Osteocyte (in vitro differentiated cells): Measurements from ENCODE around the gene SLC44A1. TPM values are rescaled to one million over a fixed set of nuclear protein-coding genes. Genes with fewer than 3 reads are reported as not detected.

ENCODE experiments used
- DNase-seq: peaks from one replicate; pipeline ENCODE4 v3.0.0; 2021; ENCODE audit warnings: mixed read lengths; ENCODE audit not compliant: unreplicated experiment; ENCODE audit errors: extremely low spot score
- H3K27ac Mint-ChIP-seq: one replicate; pipeline ENCODE4 v1.8.0; 2021; ENCODE audit warnings: mild to moderate bottlenecking, mixed read lengths; ENCODE audit not compliant: unreplicated experiment
- H3K27me3 Mint-ChIP-seq: one replicate; pipeline ENCODE4 v1.8.0; 2021; ENCODE audit warnings: mixed read lengths; ENCODE audit not compliant: unreplicated experiment
- H3K36me3 Mint-ChIP-seq: one replicate; pipeline ENCODE4 v1.8.0; 2021; ENCODE audit warnings: mixed read lengths; ENCODE audit not compliant: unreplicated experiment
- H3K4me1 Mint-ChIP-seq: one replicate; pipeline ENCODE4 v1.8.0; 2021; ENCODE audit warnings: mixed read lengths; ENCODE audit not compliant: unreplicated experiment
- H3K4me3 Mint-ChIP-seq: one replicate; pipeline ENCODE4 v1.8.0; 2021; ENCODE audit warnings: mild to moderate bottlenecking, moderate library complexity, mixed read lengths; ENCODE audit not compliant: unreplicated experiment
- H3K9me3 Mint-ChIP-seq: one replicate; pipeline ENCODE4 v1.8.0; 2021; ENCODE audit warnings: mixed read lengths; ENCODE audit not compliant: unreplicated experiment
- total RNA-seq: library from RNA; stranded (reverse); gene quantifications from 2 replicates; pipeline ENCODE4 v1.2.1, GENCODE V29; 2021
- TF ChIP-seq, protein P1 (sequence below): fragments of 200-600 bp; sonication (generic); IDR thresholded peaks from 2 replicates; pipeline ENCODE4 v1.5.0; 2021; ENCODE audit warnings: antibody characterized with exemption, mild to moderate bottlenecking, moderate library complexity

Gene SLC44A1
- total RNA-seq, 1 donor from 2014 or later: 30.2 TPM

DNA sequence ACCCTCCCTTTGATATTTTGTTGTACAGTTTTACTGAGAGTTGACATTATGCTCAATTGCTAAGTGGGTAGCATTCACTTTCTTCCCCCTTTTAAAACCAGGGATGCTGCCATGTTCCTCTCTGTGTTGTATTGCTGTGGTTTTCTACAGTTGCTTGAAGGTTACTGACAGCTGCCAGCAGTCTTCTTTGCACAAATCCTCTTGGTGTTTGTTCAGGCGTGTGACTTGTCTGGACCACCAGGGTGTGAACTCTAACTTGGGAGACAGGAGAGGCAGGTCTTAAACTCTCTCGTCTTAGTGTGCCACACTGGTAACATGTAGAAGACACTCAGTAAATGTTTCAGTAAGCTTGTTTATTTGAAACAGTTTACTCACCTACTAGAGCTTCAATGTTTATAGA is 25.1 kb downstream of the SLC44A1 start:
- H3K36me3 Mint-ChIP-seq: peaks cover 4% of the 10 kb centered on the region
- TF ChIP-seq, protein P1, sequence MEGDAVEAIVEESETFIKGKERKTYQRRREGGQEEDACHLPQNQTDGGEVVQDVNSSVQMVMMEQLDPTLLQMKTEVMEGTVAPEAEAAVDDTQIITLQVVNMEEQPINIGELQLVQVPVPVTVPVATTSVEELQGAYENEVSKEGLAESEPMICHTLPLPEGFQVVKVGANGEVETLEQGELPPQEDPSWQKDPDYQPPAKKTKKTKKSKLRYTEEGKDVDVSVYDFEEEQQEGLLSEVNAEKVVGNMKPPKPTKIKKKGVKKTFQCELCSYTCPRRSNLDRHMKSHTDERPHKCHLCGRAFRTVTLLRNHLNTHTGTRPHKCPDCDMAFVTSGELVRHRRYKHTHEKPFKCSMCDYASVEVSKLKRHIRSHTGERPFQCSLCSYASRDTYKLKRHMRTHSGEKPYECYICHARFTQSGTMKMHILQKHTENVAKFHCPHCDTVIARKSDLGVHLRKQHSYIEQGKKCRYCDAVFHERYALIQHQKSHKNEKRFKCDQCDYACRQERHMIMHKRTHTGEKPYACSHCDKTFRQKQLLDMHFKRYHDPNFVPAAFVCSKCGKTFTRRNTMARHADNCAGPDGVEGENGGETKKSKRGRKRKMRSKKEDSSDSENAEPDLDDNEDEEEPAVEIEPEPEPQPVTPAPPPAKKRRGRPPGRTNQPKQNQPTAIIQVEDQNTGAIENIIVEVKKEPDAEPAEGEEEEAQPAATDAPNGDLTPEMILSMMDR: no peak
- H3K27me3 Mint-ChIP-seq: no peaks in the 10 kb centered on the region
- no peak overlapping the region for H3K27ac Mint-ChIP-seq
- no peaks in the 10 kb centered on the region for H3K4me1 Mint-ChIP-seq
- no peak overlapping the region for H3K4me3 Mint-ChIP-seq
- H3K9me3 Mint-ChIP-seq: peaks cover 4% of the 10 kb centered on the region
- DNase-seq: no peak

DNA sequence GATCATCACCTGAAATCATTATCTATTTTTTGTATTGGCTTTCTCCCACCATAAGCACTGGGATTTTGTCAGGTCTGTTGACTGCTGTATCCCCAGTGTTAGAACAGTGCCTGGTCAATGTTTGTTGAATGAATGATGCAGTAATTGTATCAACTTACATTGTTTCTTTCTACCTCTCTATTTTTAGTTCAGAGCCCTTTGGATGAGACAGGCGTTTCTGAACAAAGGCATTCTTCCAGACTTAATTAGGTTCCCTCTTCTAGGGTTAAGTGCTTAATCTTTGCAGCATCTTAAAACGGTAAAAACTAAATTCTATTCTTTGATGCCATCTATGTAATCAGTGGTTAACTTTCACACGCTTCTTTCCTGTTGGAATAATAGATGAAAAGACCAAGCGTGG is 26.3 kb downstream of the SLC44A1 start:
- no peaks in the 10 kb centered on the region for H3K27me3 Mint-ChIP-seq
- H3K4me3 Mint-ChIP-seq: no peak overlapping the region

GRCh38 chr9:105273731-105274130 is 29.3 kb downstream of the SLC44A1 start:
- Mint-ChIP-seq H3K9me3 (no peaks in the 10 kb centered on the region), H3K4me3 (no peak overlapping the region), H3K4me1 (no peaks in the 10 kb centered on the region), H3K27me3 (no peaks in the 10 kb centered on the region), H3K27ac (no peak overlapping the region), H3K36me3 (no peaks in the 10 kb centered on the region)
- DNase-seq: no peak
- TF ChIP-seq, protein P1: no peak

More for the DNA sequence above, 26.3 kb downstream of the SLC44A1 start:
- Mint-ChIP-seq H3K27ac (no peak overlapping the region), H3K9me3 (peaks cover 4% of the 10 kb centered on the region), H3K36me3 (peaks cover 4% of the 10 kb centered on the region), H3K4me1 (no peaks in the 10 kb centered on the region)
- TF ChIP-seq, protein P1: no peak
- DNase-seq: no peak

GRCh38 chr9:105275111-105275510 is 30.7 kb downstream of the SLC44A1 start:
- TF ChIP-seq, protein P1: no peak
- no peak for DNase-seq
- Mint-ChIP-seq H3K36me3 (no peaks in the 10 kb centered on the region), H3K4me1 (no peaks in the 10 kb centered on the region), H3K9me3 (no peaks in the 10 kb centered on the region), H3K27me3 (no peaks in the 10 kb centered on the region), H3K27ac (no peak overlapping the region), H3K4me3 (no peak overlapping the region)

DNA sequence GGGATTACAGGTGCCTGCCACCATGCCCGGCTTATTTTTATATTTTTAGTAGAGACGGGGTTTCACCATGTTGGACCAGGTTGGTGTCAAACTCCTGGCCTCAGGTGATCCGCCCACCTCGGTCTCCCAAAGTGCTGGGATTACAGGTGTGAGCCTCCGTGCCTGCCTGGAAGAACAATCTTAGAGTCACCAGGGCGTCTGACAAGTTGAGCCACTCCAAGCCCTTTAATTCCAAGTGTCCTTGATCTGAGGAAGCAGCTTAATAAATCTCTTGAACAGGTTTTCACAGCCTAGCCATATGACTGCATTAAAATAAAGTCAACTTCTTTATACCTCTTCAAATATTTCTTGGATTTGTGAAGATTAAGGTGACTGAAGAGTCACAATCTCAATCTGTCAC is 31.5 kb downstream of the SLC44A1 start:
- no peaks in the 10 kb centered on the region for H3K36me3 Mint-ChIP-seq
- H3K4me3 Mint-ChIP-seq: no peak overlapping the region
- no peaks in the 10 kb centered on the region for H3K27me3 Mint-ChIP-seq
- no peak for DNase-seq
- no peaks in the 10 kb centered on the region for H3K9me3 Mint-ChIP-seq
- TF ChIP-seq, protein P1: no peak
- no peak overlapping the region for H3K27ac Mint-ChIP-seq
- H3K4me1 Mint-ChIP-seq: no peaks in the 10 kb centered on the region
